GM21515 (cell line): ENCODE data around the gene PKLR.

ENCODE experiments used
- ATAC-seq: cut with Tn5 transposase; IDR thresholded peaks from one replicate; pipeline ENCODE4 v1.9.1; 2021; ENCODE audit not compliant: unreplicated experiment

PKLR gene

DNA sequence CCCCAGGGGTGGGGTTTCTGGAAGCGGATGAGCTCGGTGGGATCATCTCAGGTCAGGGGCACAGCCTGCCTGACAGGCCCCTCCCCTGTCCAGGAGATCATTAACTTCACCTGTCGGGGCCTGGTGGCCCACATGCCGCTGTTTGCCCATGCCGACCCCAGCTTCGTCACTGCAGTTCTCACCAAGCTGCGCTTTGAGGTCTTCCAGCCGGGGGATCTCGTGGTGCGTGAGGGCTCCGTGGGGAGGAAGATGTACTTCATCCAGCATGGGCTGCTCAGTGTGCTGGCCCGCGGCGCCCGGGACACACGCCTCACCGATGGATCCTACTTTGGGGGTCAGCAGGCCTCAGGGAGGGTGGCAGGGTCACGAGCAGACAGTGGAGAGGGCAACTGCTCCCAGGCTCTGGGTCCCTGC lies 15.6 kb downstream of the PKLR start:
- no peak for ATAC-seq

DNA sequence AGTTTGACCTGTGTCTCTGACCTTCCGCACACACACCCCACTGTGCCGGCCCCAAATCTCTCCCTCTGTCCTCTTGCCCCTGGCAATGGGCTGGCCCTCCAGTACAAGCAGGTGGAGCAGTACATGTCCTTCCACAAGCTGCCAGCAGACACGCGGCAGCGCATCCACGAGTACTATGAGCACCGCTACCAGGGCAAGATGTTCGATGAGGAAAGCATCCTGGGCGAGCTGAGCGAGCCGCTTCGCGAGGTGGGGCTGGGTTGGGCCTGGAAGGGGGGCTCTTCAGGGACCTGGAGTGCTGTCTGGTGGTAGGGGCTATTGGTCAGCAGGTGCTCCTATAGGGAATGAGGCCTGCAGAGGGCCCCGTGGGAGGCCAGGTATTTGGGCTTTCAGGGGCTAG lies 16.2 kb downstream of the PKLR start:
- ATAC-seq, result no peak

DNA sequence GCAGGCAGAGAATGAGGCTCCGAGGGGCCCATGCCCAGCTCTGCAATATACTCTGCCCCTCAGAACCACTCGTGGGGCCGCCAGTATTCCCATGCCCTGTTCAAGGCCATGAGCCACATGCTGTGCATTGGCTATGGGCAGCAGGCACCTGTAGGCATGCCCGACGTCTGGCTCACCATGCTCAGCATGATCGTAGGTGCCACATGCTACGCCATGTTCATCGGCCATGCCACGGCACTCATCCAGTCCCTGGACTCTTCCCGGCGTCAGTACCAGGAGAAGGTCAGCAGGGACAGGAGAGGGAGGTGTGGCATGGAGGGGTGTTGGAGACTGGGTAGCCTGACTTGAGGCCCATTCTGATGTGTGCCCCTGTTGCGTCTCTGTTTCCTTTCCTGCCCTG lies 16.8 kb downstream of the PKLR start:
- no peak for ATAC-seq

DNA sequence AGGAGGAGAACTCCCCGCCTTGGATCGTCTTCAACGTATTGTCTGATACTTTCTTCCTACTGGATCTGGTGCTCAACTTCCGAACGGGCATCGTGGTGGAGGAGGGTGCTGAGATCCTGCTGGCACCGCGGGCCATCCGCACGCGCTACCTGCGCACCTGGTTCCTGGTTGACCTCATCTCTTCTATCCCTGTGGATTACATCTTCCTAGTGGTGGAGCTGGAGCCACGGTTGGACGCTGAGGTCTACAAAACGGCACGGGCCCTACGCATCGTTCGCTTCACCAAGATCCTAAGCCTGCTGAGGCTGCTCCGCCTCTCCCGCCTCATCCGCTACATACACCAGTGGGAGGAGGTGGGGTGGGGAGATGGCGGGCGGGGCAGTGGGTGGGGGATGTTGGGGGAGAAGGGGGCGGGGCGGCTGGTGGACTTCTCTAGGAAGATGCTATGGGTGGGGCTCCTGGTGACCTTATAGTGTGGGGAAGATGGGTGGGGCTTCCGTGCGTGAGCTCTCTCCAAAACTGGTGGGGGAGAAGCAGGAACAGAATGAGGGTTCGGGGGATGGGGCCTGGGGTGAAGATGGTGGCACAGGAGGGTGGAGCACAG lies 18.6 kb downstream of the PKLR start:
- no peak for ATAC-seq

DNA sequence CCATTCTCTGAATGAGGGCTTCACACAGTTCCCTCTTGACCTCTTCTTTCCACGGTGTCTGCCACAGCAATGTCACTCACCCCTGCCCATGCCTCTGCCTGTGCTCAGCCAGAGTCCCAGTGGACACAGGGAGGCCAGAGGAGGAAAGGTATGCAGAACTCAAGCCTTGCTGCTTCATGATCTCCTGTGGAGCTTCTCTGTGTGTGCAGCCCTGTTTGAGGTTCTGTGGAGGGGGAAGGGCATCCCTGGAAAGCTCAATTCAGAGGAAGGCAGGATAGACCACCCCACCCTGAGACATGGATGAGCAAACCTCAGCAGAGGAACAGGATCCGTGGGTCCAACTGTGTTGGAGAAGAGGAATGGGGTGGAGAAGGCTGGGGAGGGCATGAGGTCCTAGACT lies 22.0 kb downstream of the PKLR start:
- no peak for ATAC-seq

DNA sequence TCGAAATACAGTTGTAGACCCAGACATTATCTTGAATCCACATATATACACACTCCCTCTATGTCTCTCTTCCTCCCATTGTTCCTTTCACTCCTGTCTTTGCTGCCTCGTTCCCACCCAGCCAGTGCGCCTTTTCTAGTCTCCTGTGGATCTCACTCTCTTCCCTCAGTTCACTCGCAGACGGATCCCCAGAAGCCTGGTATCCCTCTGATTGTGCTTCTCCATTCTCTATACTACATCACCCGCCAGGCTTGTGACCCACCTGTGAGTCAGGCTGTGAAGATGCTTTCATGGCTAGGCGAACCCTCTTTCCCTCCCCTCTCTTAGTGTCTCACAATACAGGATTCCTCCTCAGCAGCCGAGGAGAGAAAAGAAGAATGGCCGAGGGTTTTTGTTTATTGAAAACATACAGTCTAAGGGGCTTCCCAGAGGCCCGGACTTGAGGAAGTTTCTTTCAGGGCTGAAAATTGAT lies 22.5 kb downstream of the PKLR start:
- no peak for ATAC-seq

DNA sequence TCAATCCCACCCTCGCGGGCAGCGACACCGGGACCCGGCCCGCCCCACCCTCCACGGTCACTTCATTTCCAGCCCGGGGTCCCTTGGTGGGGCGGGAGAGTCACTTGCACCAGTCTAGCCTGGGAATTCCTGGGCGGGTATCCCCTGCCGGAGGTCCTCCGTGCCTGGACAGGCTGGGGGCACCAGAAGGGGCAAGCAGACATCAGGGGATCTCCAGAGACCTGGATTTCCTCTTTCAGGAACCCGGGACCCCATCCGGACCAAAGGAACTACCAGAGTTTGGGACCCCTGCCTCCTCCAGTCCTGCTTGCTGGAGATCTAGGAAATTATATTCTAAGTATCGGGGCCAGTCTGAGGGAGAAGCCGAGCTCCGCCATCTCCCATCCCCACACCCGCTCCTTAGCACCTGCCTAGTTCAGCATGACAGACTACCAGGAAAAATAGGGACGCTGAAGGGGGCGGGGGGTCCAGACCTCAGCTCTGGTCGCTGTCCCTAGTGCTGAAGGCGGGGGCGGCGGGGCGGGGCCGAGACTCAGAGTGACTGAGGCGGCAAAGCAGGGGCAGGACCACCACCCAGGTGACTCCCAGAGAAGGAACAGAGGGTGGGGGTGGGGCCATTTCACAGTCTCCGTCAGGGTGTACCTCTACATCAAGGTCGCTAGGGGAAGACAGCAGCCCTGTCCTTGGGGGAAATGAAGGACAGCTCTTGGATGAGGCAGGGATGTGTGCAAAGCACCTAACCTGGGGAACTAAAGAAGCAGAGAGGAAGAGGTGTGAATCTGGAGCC lies 23.1 kb downstream of the PKLR start:
- no peak for ATAC-seq

DNA sequence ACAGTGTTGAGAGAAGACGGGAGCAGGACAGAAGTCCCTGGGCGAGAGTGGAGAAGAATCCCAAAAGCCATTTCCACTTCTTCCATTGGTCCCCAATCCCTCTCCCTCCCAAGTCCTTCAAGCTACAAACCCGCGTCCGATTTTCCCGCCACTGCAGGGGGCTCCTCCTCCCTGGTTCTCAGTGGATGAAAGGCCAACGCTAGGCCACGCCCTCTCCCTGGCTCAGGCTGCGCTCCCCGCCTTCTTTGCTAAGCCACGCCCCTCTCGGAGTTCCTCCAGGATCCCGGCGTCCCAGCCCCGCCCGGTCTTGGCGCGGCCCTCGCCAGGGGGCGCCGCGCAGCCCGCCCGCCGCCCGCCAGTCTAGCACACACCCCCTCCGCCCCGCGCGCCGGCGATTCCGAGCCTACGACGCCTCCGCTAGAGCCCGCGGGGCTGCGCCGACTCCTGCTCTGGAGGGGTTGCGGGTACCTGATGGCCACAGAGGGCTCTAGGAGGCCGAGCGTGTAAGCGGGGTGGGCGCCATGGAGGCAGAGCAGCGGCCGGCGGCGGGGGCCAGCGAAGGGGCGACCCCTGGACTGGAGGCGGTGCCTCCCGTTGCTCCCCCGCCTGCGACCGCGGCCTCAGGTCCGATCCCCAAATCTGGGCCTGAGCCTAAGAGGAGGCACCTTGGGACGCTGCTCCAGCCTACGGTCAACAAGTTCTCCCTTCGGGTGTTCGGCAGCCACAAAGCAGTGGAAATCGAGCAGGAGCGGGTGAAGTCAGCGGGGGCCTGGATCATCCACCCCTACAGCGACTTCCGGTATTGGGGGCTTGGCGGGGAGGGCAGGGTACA lies 24.0 kb downstream of the PKLR start, which contains the start of gene HCN3:
Gene HCN3 (plus strand): TSS at position 394 of the 832 bp plus-strand sequence. CDS start 128 bp downstream, at position 522.
- ATAC-seq, result peak; percentile 51

DNA sequence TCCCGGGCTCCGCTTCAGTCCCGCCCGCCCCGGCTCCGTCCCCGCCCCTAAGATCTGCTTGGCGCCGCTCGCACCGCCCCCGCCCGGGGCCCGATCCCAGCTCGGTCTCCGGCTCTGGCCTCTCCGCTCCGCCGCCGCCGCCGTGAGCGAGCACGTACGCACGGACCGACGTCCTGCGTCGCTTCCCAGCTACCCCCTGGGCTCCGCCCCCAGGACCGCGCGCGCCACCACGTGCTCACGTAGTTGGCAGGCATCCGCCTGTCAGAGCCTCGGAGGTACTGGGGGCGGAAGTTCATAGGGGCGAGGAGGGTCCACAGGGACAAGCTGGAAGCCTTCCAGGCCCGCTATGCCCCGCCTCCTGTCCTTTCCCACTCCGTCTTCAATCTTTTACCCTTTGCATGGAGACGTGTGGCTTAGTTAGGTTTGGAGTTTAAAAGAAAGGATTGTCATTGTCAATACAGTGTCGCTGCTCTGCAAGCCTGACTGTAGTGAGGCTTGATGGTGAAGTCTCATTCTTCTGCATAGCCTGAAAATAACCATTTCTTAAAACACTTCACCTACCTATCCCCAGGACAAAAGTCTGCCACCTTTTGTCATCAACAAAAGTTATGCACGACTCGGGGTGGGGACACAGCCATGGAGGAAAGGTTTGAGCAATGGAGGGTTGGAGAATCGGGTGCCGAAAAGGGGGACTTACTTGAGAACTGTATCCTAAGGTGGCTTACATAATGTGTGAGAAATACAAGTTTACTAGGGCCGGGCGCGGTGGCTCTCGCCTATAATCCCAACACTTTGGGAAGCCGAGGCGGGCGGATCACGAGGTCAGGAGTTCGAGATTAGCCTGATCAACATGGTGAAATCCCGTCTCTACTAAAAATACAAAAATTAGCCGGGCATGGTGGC lies 27.6 kb downstream of the PKLR start, which contains the start of gene CLK2:
Gene CLK2 (minus strand): TSS at position 162 of the 903 bp plus-strand sequence. CDS start 2,527 bp downstream, outside the sequence.
- peak; percentile 68 for ATAC-seq

DNA sequence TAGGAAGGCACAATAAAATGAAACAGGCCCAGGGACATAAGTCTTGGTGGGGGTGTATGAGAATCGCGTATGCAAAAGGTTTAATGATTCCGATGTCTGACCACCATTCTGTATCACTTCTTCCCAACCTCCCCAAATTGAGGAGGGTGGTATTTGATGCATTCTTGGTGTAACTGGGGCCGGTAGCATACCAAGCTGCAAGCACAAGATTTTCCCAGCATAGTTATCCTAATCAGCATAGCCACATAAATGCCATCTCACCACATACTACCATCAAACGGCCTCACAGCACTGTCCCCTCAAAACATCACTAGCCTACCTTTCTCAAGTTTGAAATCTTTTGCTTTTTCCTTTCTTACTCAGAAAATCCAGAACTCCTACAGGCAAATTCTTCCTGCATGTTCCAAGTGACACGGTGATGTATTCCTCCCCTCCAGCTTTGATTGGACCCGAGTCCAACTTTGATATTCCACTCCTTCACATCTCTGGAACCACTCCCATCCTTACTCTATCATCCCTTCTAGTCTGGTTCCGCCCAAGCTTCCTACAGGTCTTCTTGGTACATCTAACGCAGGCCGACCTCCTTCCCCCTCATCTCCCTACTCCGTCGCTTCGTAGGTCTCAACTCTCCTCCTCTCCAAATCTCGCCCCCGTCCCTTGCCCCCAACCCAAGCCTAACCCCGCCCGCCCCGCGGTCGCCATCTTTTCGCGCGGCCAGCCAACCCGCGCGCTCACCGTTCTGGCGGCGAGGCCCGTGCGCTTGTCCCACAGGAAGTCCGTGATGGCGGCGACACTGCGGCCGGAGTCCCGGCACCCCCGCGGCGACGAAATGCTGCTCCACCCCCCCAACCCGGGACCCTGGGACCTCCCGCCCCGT lies 28.5 kb downstream of the PKLR start:
- ATAC-seq, result peak; percentile 37

DNA sequence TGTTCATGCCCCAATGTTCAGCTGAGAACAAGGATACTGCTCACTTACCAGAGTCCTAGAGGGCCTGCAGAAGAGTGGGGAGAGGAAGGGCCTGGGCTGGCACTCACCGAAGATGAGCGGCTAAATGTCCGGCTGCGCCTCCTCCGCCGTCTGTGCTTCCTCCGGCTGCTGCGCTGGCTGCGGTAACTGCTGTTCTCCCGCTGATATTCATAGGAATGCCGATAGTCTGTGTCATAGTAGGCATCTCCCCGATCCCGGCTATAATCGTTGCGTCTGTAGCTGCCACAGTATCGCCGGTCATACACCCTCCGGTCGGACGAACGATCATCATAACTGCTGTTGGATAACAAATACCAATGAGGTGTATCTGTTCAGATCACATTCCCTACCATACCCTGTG lies 31.9 kb downstream of the PKLR start:
- no peak for ATAC-seq

DNA sequence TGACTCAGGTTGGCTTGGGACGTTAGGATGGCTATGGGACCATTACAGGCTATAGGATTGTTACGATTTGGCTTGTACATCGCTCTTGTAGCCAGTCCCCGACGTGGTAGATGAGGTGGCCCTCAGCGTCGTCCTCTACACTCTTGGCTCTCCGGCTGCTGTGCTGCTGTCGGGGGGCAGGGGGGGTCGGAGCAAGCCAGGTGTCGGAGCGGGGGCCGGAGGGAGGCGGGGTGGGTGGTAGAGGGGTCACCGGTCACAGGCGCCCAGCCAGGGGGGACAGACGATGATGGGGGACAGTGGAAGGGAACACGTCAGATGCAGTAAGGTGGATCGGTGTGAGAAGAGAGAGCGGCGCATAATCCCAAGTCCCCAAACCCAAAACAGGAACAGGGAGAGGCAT lies 32.6 kb downstream of the PKLR start:
- no peak for ATAC-seq

DNA sequence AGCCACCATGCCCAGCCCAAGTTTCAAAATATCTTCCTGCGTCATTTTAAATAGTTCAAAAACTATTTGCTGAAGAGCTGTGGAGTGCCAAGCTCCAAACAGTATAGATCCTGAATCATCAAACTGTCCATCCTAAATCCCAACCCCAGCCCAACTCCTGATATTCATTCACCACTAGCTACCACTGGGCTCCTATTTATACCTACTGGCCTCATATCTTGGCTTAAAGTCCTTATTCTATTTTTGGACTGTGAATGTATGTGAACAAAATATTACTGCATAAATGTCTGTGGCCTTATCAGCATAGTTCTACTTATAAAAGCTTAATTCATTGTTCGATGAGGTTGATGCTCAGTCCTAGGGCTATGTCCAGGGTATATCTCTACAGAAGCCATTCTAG lies 33.9 kb downstream of the PKLR start:
- no peak for ATAC-seq

DNA sequence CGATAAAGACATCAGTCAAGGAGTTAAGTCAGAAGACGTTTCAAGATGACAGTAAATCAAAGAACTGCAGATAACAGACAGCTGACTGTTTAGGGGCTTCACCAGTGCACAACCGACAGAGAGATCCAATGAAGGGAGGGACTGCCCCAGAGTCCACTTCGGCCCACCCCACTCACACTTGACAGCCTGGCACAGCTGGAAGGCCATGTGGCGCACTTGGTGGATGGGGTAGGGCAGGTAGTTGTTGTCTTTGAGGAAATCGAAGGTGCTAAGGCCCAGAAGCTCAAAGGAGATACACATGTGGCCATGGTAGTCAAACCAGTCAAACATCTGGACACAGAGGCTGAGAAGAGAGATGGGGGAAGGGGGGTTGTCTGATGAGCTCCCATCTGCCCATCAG lies 34.7 kb downstream of the PKLR start:
- no peak for ATAC-seq

DNA sequence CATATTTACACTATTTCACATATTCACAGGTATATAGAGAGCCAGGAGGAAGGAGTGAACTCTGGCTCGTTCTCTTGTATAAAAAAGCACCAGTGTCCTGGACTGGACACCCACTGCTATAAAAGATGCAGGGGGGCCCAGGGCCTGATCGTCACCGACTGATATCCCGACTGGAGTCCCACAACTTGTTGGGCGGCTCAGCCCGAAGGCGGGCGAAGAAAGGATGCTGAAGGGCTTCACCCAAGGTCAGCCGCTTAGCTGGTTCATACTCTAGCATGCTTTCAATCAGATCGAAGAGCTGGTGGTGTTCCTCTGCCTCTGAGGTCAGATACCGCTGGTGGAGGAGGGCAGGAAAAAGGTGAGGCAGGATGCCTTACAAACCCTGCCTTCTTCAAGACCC lies 38.2 kb downstream of the PKLR start:
- no peak for ATAC-seq

DNA sequence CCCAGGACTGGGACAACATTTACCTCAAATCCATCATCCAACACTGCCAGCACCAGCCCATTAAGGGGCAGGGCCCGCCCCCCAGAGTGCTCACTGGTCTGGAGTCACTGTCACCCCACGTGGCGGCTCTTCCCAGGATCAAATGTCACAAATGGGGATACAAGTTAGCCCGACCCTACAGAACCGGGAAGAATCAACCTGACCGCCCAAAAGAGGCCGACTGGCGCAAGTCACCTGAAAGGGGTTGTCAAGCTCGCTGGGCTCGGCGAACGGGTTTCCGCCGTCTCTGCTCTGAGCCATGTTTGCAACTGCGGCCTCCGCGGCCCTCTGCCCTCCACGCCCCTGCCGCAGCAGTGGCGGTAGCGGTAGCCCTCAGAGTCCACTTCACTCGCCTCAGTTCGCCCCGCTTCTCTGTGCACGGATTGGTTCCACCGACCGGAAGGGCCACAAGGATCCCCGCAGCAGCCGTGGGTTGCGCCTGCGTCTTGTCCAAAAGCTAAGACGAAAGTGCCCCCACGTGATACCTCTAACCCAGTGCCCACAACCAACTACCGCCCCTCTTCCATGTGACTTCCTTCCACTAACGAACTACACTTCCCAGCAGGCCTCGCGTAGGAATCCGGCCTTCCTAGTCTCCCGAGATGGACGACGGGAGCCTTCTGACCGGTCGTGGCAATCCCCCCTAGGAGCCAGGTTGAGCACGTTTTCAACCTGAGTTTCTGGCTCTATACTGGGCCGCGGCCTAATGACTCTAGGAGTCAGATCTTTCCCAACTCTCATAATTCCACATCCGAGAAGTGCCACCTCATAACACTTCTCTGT lies 39.2 kb downstream of the PKLR start, which contains the start of gene SCAMP3:
Gene SCAMP3 (minus strand): TSS at position 509 of the 822 bp plus-strand sequence. CDS start 209 bp downstream, at position 300.
- ATAC-seq, result peak; percentile 84

DNA sequence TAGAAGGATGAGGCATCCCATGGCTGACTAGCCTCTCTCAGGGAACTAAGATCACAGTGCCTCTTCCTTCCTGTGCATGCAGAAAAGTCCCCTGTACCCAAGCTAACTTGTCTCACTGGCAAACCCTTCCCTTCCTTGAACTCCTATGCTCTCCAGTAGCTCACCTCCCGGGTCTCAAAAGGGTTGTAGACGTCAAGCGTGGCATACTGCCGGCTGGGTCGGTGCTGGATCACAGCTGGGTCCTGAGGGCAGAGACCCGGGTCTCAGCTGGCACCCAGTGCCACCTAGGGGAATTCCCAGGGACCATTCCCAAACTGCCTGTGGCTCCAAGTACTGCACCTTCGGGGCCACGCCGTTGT lies 39.8 kb downstream of the PKLR start:
- no peak for ATAC-seq

DNA sequence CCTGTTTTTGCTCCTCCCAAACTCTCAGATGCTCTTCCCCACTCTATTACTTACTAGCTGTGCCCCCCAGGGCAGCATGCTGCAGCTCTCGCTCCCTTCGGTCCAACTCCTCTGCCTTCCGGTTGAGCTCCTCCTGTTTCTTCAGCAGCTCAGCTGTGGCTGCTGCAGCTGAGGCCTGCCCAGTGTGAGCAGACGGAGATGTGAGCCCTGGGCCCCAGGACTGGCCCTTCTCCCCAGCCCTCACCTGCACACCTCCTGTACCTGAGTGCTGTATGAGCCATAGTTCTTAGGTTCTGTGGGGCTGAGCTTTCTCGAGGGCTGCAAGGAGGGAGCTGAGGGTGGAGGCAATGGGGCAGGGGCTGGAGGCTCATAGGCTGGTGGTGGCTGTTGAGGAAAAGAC lies 41.0 kb downstream of the PKLR start:
- ATAC-seq, result no peak
